Activated CD8-positive, alpha-beta memory T cell treated with anti-CD3 and anti-CD28 coated beads, Interleukin-2, amount 50 U/mL, for 4 hours (primary cell): Measurements from ENCODE around the gene MGLL.
A peak's percentile ranks its signal among the peaks of the same experiment; 100 is the strongest.

Source experiments
- DNase-seq: peaks from one replicate; pipeline ENCODE4 v3.0.0-alpha.2; 2020

Gene MGLL

DNA sequence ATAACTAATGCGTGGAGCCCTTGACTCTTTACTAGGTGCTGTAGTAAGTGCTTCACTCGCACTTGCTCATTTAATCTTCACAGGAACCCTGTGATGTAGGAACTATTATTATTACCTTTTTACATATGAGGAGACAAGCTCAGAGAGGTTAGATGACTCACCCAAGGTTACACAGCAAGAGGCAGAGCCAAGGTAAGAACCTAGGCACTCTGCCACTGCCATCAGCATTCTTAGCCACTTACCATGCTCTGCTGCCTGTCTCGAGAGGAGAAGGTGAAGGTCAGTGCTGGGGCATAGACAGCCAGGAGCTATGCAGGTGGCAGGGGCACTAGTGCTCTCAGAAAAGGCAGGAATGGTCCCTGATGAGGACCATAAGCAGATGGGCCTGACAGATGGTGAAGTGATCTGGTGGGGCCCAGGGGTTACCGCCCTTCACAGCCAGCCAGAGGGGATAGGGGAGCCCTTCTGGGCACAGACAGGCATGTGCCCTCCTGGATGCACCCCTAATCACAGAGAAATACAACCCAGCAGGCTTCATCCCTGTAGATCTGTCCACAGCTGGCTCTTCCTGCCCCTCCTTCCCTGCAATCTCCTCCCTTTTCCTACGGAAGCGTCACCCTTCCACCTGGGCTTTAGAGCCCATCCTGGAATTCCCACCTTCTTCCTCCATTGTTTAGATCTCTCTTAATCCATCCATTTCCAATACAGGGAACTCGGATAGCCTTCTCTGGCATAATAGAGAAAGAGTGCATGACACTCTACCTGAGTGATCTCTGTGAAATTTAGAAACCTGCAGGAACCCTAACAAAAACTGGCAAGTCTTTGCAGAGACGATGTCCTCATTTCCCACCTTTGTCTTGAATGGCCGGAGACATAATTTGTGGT is 122.7 kb downstream of the MGLL start:
- no peak for DNase-seq

DNA sequence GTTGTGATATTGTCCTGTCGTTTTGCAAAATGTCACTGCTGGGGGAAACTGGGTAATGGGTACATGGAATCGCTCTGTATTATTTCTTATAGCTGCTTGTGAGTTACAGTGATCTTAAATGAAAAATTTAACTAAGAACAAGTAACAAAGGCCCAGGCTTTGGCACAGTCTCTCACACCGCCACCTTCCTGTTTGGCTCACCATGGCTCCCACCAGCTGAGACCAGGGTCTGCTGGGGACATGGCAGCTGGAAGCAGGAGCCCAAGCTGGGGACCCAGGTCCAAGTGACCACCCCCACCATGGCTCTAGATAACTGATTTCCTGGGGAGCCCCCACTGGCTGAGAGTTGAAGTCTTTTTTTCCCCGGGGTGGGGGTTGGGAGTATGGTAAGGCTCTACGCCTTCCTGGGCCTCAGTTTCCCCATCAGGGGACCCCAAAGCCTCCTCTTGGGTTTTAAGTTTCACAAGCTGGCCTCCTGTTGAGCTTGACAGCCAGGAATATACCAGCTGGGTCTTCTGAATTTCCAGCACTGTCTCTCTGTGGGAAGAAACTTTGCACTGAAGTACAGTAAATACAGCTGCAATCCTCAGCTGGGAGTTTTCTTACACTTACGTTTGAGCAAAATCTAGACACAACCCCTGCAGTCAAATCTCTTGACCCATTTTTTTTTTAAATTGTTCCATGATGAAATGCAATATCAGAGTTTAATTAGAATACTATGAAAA is 123.5 kb downstream of the MGLL start:
- DNase-seq = no peak

DNA sequence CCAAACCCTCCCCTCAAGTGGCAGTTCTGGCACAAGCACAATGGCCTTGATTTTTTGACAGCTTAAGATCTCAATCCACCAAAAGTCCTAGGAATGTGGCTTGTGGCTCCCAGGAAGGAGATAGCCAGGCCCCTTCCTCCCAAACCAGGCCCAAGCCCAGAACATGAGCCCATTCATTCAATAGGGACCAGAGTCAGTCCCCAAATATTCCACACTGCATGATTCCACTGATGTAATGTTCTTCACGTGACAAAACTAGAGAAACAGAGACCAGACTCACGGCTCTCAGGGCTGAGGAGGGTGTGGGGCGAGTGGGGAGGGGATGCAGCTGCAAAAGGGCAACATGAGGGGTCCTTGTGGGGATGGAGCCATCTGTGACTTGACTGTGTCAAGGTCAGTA is 124.0 kb downstream of the MGLL start:
- DNase-seq = no peak

DNA sequence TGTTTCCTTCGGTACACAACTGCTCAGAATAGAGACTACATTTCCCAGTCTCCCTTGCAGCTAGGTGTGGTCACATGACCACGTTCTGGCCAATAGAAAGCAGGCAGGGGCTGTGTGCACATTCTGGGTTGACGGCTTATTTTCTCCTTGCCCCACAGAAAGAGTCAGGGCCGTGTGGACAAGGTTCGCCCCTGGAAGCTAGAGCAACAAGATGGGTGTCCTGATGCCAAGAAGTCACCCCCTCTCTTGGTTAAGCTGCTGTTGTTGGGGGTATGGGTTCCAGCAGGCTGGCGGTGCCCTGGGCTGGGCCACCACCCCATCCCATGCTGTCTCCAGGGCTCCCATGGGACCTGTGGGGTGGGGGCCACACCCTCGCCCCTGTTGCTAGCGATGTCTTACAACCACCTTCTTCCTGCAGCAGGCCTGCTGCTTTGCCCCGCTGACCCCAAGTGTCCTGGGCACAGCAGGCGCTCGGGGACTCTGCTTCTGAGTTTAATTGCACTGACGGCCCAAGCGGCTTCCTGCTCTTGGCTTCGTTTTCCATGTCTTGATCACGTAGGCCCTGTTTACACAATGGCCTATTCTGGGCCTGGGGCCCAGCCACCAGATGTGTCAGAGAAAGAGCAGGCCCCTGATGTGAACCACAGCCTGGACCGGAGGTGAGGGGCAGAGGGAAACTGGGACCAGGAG is 124.6 kb downstream of the MGLL start:
- DNase-seq = no peak

DNA sequence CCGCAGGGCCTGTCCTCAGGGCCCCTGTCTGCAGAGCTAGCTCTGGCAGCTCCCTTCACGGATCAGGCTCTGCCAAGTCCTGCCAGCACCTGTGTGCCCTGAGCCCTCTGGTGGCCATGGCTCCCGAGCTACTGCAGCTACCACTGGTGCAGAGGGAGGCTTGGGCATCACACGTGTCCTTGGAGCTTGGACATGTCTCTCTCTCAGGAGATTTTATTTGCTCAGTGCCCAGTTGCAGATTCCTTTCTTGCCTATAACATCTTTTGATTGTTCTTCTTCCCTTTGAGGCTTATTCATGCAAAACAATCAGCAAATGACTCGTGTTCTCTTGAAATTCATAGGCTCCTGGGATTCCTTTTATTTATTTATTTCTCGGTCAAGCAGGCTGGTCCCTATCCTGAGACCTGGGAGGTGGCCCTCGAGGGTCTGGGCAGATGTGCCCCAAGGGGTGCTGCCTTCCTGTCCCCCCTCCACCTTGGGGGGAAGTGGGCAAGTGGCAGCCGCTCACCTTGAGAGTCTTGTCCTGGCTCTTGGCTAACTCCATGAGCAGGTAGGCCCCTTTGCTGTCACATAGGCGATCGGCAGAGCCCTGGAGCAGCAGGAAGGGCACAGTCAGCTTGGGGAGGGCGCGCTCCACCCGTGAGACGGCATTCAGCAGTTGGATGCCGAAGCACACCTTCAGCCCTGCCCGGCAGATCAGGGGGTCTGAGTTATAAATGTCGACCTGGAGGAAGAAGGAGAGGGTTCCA is 127.7 kb downstream of the MGLL start:
- peak; percentile 35 for DNase-seq

DNA sequence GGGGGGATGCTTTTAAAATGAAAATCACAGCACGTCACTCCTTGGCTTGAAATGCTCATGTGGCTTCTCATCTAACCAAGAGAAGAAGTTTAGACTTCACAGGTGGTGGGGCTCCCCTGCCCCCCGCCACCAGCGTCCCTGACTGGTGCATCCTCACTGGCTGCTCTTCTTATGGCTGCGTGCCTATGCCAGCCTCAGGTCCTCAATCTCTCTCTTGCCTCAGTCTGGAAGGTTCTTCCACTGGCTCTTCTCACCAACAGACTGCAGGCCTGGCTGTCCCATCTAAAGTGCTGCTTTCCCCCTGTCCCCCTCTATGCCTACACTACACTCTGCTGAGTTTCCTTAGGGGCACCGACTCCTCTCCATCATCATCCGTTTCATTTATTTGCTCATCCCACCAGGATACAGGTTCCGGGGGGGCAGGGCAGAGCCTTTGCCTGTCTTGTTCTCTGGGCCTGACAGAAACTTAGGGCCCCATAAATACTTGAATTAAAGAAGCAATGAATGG is 128.9 kb downstream of the MGLL start:
- DNase-seq = no peak

DNA sequence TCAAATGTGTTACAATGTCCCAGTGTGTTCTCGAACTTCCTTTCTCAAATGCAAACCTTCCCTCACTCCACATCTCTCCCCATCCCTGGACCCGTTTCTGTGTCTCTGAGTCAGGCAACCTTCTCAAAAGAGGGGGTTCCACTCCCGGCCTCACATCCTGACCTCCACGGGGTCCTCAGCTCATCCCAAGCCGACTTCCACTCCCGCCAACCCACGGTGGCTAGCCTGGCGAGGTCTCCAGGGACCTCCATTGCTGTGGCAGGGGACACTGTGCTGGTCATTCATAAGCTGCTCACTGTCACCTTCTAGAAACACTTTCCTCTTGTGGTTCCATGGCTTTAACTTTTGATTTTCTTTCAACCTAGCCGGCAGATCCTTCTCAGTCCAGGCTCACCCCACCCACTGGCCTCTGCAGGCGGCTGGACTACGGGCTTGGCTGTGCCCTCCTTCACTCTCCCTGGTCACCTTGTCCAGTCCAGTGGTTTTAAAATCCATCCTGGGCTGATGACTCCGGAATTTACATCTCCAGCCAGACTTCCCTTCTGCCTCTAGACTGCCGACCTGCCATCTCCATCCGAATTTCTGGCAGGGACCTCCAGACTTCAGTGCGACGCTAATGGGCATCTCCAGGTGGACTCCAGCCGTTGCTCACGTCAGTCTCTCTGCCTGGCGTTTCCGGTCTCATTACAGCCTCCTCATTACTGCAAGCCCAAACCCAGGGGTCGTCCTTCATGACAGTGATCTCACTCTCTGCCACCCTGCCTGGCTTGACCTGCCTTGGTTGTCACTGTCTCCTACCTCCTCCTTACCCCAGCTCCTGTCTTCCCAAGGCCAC is 129.6 kb downstream of the MGLL start:
- no peak for DNase-seq

DNA sequence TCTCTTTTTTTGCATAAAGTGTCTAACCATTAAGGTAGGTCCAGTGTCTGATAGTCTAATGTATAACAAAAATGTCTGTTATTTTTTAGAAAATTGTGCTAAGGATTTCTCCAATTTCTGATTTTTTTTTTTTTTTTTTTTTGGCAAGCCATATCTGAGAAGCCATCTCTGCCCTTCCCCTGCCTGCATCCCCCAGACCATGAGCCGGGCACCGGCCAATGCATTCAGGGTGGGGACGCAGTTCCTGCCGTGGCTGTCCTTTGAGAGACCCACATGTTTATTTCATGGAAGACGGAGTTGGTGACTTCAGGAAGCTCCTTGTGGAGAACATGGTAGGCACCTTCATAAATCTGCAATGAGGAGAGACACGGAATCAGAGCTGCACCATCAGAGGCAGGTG is 130.3 kb downstream of the MGLL start:
- DNase-seq = no peak

DNA sequence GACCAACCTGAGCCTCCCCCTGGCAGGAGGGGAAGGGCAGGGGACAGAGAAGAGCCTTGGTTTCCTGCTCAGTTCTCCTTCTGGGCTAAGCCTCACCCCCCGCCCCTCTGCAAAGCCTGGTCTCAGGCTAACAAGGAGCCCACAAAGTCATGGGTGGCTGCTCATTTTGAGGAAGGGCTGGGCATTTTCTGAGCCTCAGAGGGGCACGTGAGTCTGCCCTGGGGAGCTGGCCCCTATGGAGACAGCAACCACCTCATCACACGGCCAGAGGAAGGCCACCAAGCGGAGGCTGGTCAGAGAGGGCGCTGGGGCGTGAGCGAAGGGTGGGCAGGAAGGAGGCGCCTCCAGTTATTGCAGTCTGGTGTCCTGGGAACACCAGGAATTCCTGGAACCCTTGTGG is 130.8 kb downstream of the MGLL start:
- DNase-seq = no peak

DNA sequence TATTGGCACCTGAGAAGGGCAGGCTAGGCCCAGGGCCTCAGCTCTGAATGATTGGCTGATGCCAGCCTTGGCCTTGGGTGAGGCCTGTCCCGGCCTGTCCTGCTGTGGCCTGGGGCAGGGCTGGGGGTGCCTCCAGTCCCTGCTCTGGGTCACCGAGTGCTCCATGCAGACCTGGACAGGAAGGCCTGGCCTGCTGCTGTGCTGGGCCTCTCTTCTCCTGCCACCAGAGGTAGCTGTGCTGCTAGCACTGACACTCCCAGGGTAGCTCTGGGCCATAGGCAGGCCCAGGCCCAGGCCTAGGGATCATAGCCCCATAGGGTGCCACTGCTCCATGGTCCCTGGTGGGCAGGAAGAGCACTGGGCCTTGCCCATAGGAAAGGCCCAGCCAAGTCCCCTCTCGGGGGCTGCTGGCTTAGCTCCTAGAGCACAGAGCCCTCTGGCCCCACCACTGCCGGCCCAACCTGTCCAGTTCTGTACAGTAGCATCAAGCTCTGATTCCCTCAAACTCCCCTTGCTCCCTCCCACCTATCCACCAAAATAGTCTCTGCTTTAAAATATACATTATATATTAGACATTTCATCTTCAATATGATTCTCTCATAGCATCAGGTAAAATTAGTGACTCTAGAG is 131.4 kb downstream of the MGLL start:
- DNase-seq = no peak

DNA sequence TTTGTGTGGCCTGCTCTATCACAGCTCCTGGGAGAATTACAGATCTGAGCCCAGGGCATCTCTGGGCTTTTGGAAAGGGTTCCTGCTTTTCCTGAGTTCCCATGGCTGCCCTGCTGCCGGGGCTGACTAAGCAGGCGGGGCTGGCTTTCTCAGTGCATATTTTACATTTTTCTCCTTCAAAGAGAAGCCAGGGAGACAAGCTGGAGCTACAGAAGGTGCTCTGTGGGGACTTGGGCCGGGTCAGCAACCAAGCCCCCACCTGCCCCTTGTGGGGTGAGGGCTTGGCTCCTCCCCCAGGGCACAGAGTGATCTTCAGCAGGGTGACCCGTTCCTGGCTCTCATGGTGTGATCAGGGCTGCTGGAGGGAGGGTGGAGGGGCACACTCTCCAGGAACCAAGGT is 132.2 kb downstream of the MGLL start:
- no peak for DNase-seq

DNA sequence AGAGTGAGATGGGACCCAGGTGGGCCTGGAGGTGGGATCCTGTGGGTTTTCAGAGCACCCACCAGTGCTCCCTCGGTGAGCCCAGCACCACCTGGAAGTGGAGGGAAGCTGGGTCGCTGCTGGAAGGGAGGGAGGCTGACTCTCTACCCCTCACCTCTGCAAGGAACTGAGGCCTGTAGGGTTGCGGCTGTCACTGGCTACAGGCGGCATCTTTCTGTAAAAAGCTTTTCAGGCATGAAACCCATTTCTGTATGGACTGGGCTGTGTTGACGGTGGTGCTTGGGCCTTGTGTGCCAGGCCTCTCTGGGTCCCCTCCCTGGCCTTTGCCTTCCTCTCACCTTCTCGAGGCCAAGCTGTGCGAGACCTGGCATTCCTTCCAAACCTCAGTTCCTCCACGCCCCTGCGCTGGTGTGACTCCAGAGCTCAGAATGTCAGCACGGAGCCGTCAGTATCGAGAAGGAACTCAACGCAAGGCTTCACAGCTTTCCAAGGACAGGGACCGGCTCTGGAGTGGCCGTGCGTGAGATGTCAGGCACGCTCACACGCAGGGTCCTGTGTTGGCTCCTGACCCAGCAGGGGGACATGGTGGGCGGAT is 133.0 kb downstream of the MGLL start:
- DNase-seq = no peak

DNA sequence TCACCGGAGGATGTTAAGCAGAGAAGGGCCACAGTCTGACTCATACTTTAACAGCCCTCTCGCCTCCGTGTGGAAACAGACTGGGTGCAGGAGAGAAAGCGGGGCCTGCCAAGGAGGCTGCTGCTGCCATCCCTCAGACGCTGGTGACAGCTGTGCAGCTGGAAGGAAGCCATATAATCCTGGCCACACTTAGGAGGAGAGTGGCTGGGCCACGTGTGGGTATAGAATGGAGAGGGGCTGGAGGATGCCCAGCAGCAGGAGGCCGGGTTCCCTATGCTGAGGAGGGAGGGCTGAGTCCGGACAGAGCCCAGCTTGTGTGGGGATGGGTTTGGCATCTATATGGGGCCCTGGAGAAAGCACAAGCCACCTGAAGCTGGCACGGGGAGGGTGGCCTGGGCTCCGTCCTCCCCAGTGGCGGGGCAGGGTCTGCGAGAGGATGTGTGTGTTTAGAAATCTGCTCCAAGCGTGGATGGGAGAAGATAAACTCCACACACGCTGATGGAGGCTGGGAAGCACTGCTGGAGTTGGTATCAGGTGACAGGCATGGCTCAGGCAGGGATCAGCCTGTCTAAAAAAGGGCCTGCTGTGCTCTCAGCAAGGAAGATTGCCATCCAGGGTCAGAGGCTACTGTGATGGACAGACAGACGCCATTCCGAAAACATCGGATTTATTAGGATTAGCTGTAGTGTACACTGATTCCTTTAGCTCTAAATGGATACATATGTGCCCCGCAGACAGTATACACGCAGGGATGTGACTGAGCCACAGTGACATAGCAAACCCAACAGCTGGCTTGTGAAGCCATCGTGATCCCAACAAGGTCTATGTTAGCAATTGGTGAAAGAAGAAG is 133.7 kb downstream of the MGLL start:
- DNase-seq = no peak

DNA sequence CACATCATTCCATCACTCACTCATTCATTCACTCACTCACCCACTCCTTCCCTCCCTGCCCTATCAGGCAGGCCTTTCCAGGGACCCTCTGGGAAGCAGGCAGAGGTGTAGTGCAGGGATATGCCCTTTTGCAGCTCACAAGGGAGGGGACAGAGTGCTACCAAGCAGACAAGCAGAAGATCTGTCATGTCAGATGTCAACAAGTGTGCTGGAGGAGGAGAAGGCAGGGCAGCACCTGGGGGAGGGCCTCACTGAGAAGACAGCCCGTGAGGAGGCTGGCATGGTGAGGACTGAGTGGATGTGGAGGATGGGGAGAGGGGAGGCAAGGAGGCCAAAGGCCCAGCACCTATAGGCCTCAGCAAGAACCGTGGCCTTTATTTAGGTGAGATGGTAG is 134.3 kb downstream of the MGLL start:
- no peak for DNase-seq

DNA sequence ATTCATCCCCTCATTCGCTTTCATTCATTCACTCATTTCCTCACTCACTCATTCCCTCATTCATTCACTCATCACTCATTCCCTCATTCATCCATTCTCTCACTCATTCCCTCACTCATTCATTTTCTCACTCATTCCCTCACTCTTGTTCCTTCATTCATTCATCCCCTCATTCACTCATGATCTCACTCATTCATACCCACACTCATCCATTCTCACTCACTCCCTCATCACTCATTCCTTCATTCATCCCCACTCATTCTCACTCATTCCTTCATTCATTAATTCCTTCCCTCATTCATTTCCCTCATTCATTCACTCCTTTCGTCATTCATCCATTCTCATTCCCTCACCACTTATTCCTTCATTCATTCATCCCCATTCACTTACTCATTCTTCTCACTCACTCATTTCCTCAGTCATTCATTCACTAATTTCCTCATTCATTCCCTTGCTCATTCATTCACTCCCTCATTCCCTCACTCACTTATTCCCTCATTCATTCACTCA is 135.0 kb downstream of the MGLL start:
- no peak for DNase-seq

DNA sequence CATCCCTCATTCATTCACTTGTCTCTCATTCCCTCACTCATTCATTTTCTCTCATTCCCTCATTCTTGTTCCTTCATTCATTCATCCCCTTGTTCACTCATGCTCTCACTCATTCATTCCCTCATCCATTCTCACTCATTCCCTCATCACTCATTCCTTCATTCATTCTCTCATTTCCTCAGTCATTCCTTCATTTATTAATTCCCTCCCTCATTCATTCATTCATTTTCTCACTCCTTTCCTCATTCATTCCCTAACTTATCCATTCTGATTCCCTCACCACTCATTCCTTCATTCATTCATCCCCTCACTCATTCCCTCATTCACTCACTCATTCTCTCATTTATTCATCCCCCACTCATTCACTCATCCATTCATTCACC is 135.8 kb downstream of the MGLL start:
- DNase-seq = no peak

DNA sequence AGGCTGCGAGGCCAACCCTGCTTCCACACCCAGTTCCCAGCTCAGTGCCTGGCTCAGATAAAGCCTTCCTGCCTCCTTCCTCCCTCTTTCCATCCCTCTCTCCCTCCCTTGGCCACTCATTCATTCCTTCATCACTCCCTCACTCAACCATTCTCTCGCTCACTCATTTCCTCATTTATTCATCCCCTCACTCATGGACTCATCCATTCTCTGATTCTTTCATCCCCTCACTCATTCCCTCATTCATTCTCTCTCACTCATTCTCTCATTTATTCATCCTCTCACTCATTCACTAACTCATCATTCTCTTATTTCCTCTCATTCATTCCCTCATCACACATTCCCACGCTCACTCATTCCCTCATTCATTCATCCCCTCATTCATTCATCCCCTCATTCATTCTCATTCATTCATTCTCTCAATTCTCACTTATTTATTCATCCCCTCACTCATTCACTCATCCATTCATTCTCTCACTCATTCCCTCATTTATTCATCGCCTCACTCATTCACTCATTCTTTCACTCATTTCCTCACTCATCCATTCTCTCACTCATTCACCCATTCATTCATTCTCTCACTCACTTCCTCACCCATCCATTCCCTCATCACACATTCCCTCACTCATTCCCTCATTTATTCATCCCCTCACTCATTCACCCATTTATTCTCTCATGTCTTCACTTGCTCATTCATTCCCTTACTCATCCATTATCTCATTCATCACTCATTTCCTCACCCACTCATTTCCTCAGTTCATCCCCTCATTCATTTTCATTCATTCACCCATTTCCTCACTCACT is 136.4 kb downstream of the MGLL start:
- no peak for DNase-seq

DNA sequence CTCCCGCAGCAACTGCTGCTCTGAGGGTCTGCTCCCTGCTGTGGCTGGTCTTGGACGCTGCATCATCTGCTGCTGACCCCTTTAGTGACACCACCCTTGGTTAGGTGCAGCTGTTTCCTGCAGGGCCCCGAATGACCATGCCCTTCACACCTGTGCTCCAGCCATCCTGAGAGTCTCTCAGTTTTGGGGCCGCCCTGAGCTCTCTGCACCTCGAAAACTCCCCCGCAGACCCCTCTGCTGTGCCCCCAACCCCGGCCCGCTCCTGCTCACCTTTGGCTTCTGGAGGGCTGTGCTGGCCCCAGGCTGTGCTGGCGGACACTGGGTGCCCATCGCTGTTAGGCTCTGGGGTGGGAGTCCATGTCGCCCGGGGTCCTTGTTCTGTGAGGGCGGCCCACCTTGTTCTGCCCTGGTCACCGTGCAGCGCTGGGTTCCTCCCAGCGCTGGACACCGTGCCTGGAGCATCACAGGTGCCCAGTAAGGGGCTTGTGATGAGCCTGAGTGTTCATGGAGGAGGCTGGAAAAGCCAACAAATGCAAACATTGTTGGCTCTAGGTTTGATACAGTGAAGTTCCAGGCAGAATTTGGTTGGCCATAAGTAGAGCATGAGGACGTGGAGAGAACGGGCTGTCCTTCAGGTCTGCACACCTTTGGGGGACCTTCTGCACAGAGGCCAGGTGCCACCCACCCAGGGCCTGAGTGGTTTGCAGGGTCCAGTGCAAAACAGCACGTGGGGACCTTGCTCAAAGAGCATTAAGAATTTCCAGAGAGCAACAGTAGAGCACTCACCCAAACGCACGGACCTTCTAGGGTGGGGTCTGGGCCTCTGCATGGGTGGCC is 137.2 kb downstream of the MGLL start:
- no peak for DNase-seq
